ENCODE data around the gene U2AF1L4.

The U2AF1L4 gene

GRCh38 chr19:35723671-35724070, 21.5 kb downstream of the U2AF1L4 start:
- DNase-seq, result no peak

GRCh38 chr19:35722897-35723296, 22.3 kb downstream of the U2AF1L4 start:
- DNase-seq, result no peak

GRCh38 chr19:35722461-35722860, 22.8 kb downstream of the U2AF1L4 start:
- DNase-seq, result no peak

- no peak for DNase-seq
Measured at GRCh38 chr19:35721374-35721773, 23.8 kb downstream of the U2AF1L4 start.

- no peak for DNase-seq
Measured at GRCh38 chr19:35720648-35721047, 24.6 kb downstream of the U2AF1L4 start.

GRCh38 chr19:35720163-35720524, 25.1 kb downstream of the U2AF1L4 start:
- DNase-seq, result no peak

- DNase-seq, result no peak
Measured at GRCh38 chr19:35719402-35720162, 25.6 kb downstream of the U2AF1L4 start.

- DNase-seq, result peak; percentile 60
Measured at GRCh38 chr19:35718345-35719041, 26.7 kb downstream of the U2AF1L4 start.

- DNase-seq, result no peak
Measured at GRCh38 chr19:35717665-35718344, 27.4 kb downstream of the U2AF1L4 start, which contains the start of gene KMT2B. Gene KMT2B (plus strand): TSS chr19:35718003. CDS start chr19:35718019, 16 bp downstream.

- DNase-seq, result peak; percentile 99
Measured at GRCh38 chr19:35716801-35717664, 28.2 kb downstream of the U2AF1L4 start.

GRCh38 chr19:35715981-35716800, 29.0 kb downstream of the U2AF1L4 start:
- DNase-seq, result peak; percentile 26

- no peak for DNase-seq
Measured at GRCh38 chr19:35715355-35715809, 29.8 kb downstream of the U2AF1L4 start.

GRCh38 chr19:35714601-35715354, 30.4 kb downstream of the U2AF1L4 start:
- no peak for DNase-seq

- no peak for DNase-seq
Measured at GRCh38 chr19:35713904-35714495, 31.2 kb downstream of the U2AF1L4 start.

GRCh38 chr19:35713506-35713850, 31.7 kb downstream of the U2AF1L4 start:
- DNase-seq, result no peak

- peak; percentile 24 for DNase-seq
Measured at GRCh38 chr19:35712567-35713505, 32.4 kb downstream of the U2AF1L4 start.

GRCh38 chr19:35710784-35711723, 34.2 kb downstream of the U2AF1L4 start:
- DNase-seq, result no peak

- DNase-seq, result no peak
Measured at GRCh38 chr19:35708391-35708790, 36.8 kb downstream of the U2AF1L4 start.

Measured in CD4-positive, alpha-beta T cell treated with Interleukin-6 for 4 hours (primary cell).